ENCODE measurements around the gene TRAPPC3.

Gene TRAPPC3

GRCh38 chr1:36175137-36176095 lies 26.1 kb upstream of the TRAPPC3 start:
- no peak for DNase-seq (ENCODE audit: low read depth in 1 of 2, low spot score in 1 of 2)
- no peak for TF ChIP-seq REST (IDR thresholded peaks at IDR 0.05; ENCODE audit: insufficient replicate concordance, low read depth)
- no peak for TF ChIP-seq POLR2AphosphoS5 (IDR thresholded peaks at IDR 0.05; ENCODE audit: low read depth)
- no peak for TF ChIP-seq CTCF (IDR thresholded peaks at IDR 0.05; ENCODE audit: insufficient read depth, low read length)
- TF ChIP-seq SPI1 (IDR thresholded peaks at IDR 0.05; ENCODE audit: borderline replicate concordance, low read depth), result no peak
- TF ChIP-seq GABPA (IDR thresholded peaks at IDR 0.05; ENCODE audit: low read depth), result no peak
- H3K4me3 ChIP-seq (replicated peaks; ENCODE audit: insufficient read depth, low read length), result no peak overlapping the region
- no peaks in the 10 kb centered on the region for H3K27me3 ChIP-seq (ENCODE audit: insufficient read depth, poor library complexity, severe bottlenecking)
- H3K27ac ChIP-seq (replicated peaks), result peak overlapping the region; percentile 32; the same call in 1 of the 2 replicates

GRCh38 chr1:36174713-36175112 lies 25.4 kb upstream of the TRAPPC3 start:
- Histone ChIP-seq H3K4me3 (replicated peaks; ENCODE audit: insufficient read depth, low read length) (no peak overlapping the region), H3K27ac (replicated peaks) (no peak overlapping the region), H3K27me3 (ENCODE audit: insufficient read depth, poor library complexity, severe bottlenecking) (no peaks in the 10 kb centered on the region)
- no peak for DNase-seq (ENCODE audit: low read depth in 1 of 2, low spot score in 1 of 2)
- TF ChIP-seq CTCF (IDR thresholded peaks at IDR 0.05; ENCODE audit: insufficient read depth, low read length), result no peak
- no peak for TF ChIP-seq SPI1 (IDR thresholded peaks at IDR 0.05; ENCODE audit: borderline replicate concordance, low read depth)
- no peak for TF ChIP-seq REST (IDR thresholded peaks at IDR 0.05; ENCODE audit: insufficient replicate concordance, low read depth)
- TF ChIP-seq GABPA (IDR thresholded peaks at IDR 0.05; ENCODE audit: low read depth), result no peak
- no peak for TF ChIP-seq POLR2AphosphoS5 (IDR thresholded peaks at IDR 0.05; ENCODE audit: low read depth)

GRCh38 chr1:36172983-36173382 lies 23.7 kb upstream of the TRAPPC3 start:
- TF ChIP-seq SPI1 (IDR thresholded peaks at IDR 0.05; ENCODE audit: borderline replicate concordance, low read depth) (no peak), REST (IDR thresholded peaks at IDR 0.05; ENCODE audit: insufficient replicate concordance, low read depth) (no peak), GABPA (IDR thresholded peaks at IDR 0.05; ENCODE audit: low read depth) (no peak), POLR2AphosphoS5 (IDR thresholded peaks at IDR 0.05; ENCODE audit: low read depth) (no peak), CTCF (IDR thresholded peaks at IDR 0.05; ENCODE audit: insufficient read depth, low read length) (no peak)
- Histone ChIP-seq H3K4me3 (replicated peaks; ENCODE audit: insufficient read depth, low read length) (no peak overlapping the region), H3K27me3 (ENCODE audit: insufficient read depth, poor library complexity, severe bottlenecking) (no peaks in the 10 kb centered on the region), H3K27ac (replicated peaks) (no peak overlapping the region)
- no peak for DNase-seq (ENCODE audit: low read depth in 1 of 2, low spot score in 1 of 2)

Data from HL-60 (cell line).